Stimulated activated naive CD4-positive, alpha-beta T cell (primary cell): Measurements from ENCODE around the gene CRHR1.
"Not testable (repeated sequence)": the region's sequence is repeated elsewhere in the genome, so short reads cannot be mapped to it uniquely, and the experiment has no call there.

Experiments
- DNase-seq, 6 experiments: peaks; one replicate each; lab custom pipeline; 2025; lab: John Stamatoyannopoulos, UW

The CRHR1 gene

DNA sequence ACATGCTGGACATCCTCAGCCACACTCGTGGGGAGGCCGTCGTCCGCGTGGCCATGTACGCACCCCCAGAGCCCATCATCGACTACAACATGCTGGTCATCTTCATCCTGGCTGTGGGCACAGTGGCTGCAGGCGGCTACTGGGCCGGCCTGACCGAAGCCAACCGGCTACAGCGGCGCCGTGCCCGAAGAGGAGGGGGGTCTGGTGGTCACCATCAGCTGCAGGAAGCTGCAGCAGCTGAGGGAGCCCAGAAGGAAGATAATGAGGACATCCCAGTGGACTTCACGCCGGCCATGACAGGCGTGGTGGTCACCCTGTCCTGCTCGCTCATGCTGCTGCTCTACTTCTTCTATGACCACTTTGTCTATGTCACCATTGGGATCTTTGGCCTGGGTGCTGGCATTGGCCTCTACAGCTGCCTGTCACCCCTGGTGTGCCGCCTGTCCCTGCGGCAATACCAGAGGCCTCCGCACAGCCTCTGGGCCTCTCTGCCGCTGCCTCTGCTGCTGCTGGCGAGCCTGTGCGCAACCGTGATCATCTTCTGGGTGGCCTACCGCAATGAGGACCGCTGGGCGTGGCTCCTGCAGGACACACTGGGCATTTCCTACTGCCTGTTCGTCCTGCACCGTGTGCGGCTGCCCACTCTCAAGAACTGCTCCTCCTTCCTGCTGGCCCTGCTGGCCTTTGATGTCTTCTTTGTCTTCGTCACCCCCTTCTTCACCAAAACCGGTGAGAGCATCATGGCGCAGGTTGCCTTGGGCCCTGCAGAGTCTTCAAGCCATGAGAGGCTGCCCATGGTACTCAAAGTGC, 61.5 kb downstream of the CRHR1 start:
- no peak for DNase-seq

- no peak for DNase-seq
These were observed 62.1 kb downstream of the CRHR1 start for GRCh38 chr17:45846223-45846622.

DNA sequence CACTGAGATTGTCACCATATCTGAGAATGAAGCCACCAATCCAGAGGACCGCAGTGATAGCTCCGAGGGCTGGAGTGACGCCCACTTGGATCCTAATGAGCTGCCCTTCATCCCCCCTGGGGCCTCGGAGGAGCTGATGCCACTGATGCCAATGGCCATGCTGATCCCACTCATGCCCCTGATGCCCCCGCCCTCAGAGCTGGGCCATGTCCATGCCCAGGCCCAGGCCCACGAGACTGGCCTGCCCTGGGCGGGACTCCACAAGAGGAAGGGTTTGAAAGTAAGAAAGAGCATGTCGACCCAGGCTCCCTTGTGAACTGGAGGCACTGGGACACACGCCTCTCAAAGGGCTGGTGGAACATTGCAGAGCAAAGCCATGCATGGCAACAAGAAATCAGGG, 62.5 kb downstream of the CRHR1 start:
- DNase-seq, result no peak

GRCh38 chr17:45847101-45847500, 63.0 kb downstream of the CRHR1 start:
- DNase-seq, result no peak

DNA sequence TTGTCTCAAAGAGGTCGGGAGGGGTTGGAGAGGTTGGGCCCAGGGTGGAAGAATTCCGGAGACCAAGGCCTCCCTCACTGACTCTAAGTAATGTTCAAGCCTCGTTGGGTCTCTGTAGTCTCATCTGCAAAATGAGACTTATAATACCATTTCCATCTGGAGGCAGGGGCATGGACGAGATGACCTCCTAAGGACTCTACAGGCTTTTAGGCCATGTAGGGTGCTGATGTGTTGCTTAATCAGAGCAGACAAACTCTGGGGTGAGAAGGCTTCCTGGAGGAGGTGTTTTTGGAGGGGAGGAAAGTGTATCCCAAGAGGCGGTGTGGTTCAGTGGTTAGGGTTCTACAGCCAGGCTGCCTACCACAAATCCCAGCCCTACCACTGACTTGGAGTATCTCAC, 63.6 kb downstream of the CRHR1 start:
- no peak for DNase-seq

DNA sequence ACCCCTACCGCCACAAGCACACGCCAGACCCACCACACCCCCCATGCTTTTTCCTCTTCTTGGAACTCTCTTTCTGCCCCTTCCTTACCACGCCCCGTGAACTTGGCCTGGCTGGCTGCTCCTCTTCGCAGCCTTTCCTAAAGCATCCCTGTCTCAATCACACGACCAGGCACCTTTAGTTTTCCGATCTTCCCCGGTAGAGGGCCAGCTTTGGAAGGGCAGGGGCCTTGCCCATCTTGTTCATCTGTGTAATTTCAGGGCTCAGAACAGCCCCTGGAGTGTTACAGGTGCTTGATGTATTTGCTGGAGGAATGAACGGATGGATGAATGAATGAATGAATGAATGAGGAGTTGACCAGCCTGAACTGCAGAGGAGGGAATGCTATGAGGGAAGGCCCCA, 64.3 kb downstream of the CRHR1 start:
- no peak for DNase-seq

DNA sequence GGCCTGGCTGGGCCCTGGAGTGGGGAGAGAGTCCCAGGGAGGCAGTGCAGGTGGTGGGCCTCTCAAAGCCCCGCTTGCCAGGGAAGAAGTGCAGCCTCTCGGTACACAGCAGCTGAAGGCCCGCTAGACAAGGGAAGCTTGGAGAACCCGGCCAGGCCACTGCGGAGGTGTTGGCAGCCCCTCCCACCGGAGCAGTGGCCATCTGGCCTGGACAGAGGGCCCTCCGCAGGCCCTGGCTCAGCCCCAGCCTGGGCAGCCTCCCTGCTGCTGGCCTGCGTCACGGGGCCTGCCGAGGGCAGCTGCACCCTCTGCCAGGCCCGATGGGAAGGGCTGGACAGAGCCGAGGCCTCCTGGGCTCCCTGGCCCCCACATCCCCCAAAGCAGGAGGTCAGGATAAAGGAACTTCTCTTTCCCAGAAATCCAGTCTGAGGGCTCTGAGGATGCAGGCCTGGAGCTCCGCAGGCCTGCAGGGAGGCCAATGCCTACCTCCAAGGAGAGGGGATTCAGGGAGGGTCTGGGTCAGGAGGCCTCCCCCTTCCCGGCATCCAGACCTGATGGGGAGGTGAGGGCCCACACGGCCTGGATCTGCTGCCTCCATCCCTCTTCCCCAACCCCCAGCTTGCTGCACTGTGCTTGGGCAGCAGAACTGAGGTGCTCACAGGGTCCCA, 64.9 kb downstream of the CRHR1 start:
- no peak for DNase-seq

DNA sequence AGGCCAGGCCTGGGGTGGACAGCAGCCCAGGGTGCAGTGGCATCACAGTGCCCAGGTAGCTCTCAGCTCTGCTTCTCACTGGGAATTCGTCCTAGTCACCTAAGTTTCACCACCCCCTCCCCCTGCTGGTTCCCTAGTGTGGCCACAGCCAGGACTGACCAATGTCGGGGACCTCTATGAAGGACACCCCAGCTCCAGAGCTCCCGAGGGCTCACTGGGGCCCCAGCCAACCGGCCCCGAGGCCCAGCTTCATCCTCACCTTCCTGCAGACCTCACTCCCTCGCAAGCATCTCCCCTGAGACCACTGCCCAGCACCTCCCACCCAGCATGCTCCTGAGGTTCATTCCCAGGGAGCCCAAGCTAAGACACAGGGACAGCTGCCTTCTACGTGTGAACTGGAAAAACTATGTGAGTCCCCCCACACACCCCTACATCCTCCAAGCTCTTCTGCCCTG, 65.4 kb downstream of the CRHR1 start:
- no peak for DNase-seq

- DNase-seq, result no peak
These were observed 65.9 kb downstream of the CRHR1 start for GRCh38 chr17:45850011-45850410.

DNA sequence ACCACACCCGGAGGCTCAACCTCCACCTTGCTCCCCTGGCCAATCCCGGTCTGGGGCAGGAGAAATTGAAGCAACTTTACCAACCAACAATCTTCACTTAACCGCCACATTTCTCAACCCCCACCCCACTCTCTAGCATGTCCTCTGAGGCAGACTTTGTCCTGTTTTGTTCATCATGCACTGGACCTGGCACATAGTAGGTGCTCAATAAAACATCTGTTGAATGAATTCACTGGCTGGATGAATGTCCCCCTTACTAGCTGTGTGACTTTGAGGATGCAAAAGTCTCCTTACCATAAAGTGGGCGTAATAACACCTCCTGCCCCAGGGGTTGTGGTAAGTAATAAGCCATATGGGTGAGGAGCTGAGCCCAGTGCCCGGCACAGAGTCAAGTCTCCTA, 66.3 kb downstream of the CRHR1 start:
- DNase-seq, result no peak

DNA sequence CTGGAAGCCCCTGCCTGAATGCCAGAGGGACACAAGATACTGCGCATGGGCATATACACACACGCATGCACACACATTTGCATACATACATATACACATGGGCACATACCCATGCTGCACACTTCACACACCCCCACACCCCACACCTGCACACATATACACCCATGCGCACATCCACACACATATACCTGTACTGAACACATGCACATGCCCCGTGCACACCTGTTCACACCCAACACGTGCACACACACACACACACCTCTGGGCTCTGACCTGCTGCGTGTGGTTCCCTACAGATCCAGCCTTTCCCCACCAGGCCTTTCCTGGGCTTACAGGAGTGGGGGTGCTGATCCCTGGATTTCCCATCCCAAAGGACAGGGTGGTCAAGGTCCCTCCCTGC, 66.9 kb downstream of the CRHR1 start:
- DNase-seq, result no peak

DNA sequence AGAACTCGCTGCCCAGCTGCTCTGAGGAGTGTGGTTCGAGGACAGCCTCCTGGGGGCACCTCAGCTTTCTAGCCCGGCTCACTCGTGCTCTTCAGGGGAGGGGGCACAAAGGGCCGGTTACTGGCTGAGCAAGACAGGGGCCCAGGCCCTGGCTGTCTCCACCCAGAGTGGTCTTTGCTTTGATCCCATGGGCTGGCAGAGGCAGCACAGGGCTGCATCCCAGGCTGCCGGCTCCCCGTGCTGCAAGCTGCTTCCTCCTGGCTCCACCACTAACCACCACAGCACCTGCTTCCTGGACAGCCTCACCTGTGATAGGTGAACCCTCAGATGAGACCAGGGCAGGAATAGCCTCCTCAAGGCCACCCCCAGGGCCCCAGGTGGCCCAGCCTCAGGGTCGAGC, 67.3 kb downstream of the CRHR1 start:
- DNase-seq, result no peak

DNA sequence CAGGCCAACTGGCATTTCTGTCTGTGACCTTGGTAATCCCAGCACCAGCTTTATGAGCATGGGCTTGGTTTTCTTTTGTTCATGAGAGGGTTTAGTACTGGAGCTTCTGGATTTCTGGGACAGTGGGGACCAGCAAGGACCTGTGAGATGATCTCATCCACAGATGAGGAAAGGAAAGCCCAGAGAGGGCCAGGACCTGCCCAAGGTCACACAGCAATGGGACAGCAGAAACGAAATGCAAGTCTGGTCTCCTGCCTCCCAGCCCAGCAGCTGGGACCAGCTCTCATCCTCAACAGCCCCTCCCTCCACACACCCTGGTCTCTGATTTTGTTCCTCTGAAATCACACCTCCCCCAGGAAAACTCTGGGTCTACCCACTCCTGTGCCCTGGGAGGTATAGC, 67.8 kb downstream of the CRHR1 start:
- DNase-seq, result no peak

DNA sequence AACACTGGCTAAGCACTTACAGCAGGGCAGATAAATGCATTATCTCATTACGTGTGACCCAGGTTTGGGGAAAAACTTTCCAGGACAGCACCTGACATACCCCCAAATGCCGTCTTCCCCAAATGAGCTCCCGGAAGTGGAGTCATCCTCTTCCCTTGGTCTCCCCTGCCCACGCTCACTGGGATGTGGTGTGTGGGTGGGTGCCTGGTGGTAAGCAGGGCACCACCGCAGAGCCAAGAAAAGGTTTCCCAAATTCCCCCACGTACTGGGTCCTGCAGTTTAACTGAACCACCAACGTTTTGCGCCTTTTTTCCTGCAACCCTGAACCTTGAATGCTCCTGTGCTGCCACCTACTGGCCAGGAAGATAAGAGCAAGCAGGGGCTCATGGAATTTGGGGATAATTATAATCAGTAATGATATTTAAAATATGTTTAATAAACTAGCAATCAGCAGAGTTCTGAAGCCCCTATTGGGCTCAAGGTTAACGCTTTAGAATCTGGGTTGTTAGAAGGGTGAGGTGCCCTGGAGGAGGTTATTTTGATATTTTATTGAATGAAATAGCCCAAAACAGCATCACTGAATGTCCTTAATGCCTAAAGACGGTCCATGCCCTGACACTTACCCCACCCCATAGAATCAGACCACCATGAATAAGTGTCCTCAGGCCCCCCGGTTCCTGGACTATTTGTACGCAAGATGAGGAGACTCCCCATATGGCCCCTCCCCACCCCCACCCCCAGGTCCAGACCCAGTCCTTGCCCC, 68.6 kb downstream of the CRHR1 start:
- peak; percentile 5 to 52 (median 32) for DNase-seq

DNA sequence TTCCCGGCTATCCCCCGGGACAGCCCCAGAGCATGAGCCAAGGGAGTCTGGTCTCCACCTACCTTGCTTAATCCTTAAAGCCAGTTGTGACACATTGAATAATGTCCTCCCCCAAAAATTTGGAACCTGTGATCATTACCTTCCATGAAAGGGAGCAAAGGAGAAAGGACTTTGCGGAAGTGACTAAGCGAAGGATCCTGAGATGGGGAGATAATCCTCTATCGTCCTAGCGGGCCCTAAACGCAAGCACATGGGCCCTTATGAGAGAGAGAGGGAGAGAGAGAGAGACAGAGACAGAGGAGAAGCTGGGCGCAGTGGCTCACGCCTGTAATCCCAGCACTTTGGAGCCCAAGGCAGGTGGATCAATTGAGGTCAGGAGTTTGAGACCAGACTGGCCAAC, 70.1 kb downstream of the CRHR1 start:
- DNase-seq, result no peak

DNA sequence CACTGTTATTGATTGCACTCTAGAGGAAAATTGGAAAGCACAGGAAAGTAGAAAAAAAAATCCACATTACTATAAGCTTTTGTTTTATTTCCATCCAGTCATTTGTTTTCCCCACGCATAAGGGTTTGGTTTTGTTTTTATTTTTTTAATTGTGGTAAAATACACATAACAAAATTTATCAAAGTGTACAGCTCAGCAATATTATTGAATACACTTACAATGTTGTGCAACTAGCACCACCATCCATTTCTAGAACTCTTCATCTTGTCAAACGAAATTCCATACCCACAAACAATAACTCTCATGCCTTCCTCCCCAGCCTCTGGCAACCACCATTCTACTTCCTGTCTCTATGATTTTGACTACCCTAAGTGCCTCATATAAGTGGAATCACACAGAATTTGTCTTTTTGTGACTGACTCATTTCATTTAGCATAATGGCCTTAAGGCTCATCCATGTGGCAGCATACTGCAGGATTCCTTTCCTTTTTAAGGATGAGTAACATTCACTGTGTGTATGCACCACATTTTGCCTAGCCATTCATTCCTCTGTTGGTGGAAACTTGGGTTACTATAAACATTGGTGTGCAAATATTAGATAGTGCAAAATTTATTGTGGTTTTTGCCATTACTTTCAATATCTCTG, 71.7 kb downstream of the CRHR1 start:
- no peak for DNase-seq

GRCh38 chr17:45857977-45858708, 74.0 kb downstream of the CRHR1 start:
- no peak for DNase-seq

DNA sequence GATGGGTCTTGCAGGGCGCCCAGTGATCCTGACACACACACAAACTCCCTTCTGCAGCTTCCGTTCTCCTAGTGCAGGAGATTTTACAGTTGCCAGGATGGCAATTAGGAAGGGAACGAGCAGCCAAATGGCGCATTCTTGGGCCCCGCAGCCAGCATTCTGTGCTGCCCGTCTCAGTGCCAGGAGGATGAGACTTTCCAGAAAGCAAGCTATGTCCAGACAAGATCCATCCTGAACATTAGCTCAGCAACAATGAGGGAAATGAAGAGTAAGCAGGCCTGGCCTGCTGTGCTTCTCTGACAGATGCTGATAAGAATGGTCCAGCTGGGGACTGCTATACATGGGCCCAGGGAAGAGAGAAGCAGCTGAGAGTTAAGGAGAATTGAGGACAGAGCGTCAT, 77.0 kb downstream of the CRHR1 start:
- no peak for DNase-seq

DNA sequence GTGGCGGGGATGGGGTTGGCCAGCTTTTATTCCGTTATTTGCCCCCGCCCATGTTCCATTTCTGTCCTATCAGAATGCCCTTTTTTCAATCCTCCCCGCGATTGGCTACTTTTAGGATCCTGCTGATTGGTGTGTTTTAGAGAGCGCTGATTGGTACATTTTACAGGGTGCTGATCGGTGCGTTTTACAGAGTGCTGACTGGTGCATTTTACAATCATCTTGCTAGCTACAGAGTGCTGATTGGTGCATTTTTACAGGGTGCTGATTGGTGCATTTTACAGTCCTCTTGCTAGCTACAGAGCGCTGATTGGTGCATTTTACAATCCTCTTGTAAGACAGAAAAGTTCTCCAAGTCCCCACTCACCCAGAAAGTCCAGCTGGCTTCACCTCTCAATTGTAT, 78.0 kb downstream of the CRHR1 start:
- DNase-seq, result not testable (repeated sequence)

DNA sequence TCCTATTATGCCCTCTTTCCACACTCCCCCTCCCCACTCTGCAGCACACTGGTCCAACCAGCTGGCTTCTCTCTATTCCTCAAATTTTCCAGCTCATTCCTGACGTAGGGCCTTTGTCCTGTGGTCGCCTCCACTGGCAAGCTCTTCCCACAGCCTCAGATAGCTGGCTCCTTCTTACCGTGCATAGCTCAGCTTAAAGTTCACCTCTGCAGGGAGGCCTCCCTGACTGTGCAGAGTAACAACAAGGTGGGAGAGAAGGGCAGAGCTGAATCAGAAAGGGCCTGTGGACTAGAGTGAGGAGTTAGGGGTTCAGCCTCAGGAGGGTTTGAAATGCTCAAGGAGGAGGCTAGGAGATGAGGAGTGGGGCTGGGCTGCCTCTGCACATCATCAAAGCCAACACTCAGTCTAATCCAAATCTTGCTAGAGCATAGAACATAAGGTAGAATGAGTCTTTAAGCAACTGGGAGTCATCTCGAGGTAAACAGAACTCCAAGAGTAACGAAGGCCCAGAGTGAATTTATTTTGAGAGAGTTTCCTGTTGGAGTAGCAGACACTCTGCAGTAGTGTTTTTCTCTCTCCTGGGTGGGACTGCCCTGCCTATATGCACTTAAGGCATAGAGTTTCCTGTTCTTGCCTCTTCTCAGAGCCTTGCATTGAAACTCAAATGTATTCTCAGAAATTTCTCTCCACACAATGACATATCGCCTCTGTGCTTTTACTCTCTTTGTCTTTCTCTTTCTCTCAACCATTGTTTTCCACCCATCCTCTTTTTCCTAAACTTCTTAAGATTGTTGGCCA, 79.9 kb downstream of the CRHR1 start:
- DNase-seq, result no peak

- DNase-seq, result no peak
These were observed 83.1 kb downstream of the CRHR1 start for GRCh38 chr17:45867171-45867570.
